Non-pigmented ciliary epithelial cell (primary cell): ENCODE data around the gene KLHL10.

Experiments used
- DNase-seq: peaks from one replicate; pipeline ENCODE4 v3.0.0-alpha.2; 2010; ENCODE audit warnings: low read depth

The KLHL10 gene

GRCh38 chr17:41895617-41896016 lies 58.0 kb downstream of the KLHL10 start:
- DNase-seq: no peak

- no peak for DNase-seq
These were observed 59.1 kb downstream of the KLHL10 start for GRCh38 chr17:41896726-41897125.
